GM10266 (cell line): ENCODE data around the gene SAA1.
A peak's percentile ranks its signal among the peaks of the same experiment; 100 is the strongest.
"Not testable (repeated sequence)": the region's sequence is repeated elsewhere in the genome, so short reads cannot be mapped to it uniquely, and the experiment has no call there.

Experiments
- DNase-seq: peaks from one replicate; pipeline ENCODE4 v3.0.0; 2012; ENCODE audit errors: extremely low spot score
- CTCF ChIP-seq: IDR thresholded peaks from 2 replicates; pipeline ENCODE4 v1.5.1; 2012; ENCODE audit warnings: mild to moderate bottlenecking, low read depth; ENCODE audit not compliant: control insufficient read depth, insufficient read depth; ENCODE audit errors: missing control alignments

SAA1 gene

DNA sequence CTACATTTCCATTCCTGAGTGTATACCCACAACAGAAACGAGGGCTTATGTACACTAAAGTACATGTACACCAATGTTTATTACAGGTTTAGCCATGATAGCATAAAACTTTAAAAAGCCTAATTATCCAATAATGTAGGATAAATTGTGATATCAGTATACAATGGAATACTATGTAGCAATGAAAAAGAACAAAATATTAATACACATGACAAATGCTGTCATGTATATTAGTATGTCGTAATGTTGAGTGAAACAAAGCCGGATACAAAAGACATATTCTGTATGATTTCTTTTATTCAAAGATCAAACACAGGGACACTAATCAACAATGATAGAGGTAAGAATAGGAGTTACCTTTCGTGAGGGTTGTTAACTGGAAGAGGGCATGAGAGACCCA is 32.2 kb upstream of the SAA1 start:
- no peak for DNase-seq
- no peak for TF ChIP-seq CTCF

DNA sequence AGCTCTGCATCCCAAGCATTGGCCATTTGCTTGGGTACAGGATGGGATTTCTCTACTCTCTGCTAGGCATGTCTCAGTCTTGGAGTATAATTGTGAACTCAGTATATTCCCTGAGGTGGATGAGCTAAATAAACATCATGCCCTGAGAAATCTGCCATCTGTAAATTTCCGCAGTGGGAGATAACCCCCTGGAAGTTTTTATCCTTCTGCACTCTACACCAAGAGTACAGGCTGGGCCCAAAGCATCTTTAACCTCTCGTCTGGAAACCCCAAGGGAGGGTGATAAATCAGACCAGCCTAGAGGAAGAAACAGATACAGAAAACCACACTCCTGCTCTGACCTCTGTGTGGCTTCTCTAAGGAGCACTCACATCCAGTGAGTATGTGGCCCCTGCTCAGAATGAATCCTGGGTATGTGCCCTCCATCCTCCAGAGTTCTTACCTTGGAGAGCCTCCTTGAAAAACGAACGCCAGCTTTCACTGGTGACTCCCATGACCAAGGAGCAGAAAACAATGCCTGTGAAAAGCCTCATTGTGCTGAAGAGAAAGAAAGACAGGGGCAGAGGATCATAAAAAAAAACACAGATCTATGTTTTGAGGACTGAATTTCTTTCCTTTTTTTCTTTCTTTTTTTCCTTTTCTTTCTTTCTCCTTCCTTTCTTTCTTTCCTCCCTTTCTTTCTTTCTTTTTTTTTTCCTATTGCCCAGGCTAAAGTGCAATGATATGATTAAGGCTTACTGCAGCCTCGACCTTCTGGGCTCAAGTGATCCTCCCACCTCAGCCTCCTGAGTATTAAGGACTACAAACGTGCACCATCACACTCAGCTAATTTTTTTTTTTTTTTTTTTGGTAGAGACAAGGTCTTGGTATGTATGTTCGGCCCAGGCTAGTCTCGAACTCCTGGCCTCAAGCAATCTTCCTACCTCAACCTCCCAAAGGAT is 30.4 kb upstream of the SAA1 start:
- no peak for TF ChIP-seq CTCF
- no peak for DNase-seq

DNA sequence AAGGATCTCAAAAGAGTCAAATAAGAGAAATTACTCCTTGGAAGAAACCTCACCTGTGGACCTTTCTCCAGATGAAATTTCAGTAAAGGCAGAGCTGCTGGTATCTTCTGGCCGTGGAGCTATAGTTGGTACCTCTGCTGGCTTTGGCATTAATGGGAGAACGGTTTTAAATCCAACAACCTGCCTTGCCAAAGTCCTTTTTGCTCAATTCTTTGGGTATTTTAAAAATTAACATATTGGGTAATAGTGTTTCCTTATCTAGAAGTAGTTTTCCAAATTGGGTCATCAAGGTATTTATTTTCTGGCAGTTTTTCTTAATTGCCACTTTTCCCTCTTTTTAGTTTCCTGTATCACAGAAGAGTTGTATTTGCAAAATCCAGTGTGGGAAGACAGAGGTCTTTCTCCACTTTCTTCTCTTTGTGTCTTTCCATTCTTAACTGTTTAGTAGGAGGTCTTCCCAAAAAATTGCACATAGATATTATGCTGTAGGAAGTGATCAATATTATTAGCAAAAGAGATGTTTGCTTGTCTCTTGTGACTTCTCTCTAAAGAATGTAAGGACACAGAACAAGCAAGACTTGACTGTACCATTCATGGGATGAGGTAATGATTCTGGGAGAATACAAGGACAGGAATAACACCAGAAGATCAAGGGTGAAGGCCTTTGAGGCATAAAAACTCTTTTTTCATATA is 29.3 kb upstream of the SAA1 start, which contains the start of gene SAA4:
Gene SAA4, minus strand, starts transcription at position 139 of the 693 bp plus-strand sequence. CDS start 876 bp downstream, outside the sequence.
- no peak for TF ChIP-seq CTCF
- DNase-seq: no peak

DNA sequence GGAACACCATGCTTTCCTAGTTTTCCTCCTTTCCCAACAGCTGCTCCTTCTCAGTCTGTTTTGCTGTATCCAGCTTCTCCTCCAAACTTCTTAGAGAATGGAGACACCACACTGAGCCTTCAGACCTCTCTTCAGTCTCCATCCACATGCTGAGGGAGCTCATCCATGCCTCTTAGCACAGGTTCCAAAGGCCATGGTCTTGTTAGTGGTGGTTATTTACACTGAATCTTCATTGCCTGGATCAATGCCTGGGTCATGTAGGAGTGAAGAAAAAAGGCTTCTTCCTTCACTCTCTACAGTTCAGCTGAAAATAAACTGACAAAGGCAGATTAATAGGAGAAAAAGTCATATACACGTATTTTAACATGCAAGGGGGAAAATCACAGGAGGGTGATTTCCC is 26.4 kb upstream of the SAA1 start:
- DNase-seq: no peak
- no peak for TF ChIP-seq CTCF

DNA sequence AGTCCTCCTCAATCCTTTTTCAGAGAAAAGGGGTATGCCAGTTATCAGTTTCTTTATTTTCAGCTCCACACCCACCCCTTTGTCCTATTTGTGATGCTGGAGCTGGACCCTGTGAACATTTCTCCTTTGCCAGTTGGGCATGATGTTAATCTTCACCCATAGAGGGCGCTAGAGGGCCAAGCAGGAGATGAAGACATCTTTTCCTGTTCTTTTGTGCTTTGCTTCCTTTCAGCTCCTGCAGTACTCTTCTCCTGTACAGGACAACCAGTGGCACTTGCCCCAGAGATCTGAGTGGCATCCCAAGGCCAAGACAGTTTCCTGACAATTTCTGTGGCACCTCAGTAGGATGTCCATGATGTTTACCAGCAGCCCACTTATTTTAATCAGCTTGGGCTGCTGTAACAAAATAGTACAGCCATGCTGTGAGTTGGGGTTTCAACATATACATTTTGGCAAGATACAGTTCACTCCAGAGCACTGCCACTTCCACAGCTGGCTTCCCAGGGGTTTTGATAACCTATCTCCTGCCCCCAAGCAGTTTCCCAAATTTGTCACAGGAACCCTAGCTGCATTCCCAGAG is 22.2 kb upstream of the SAA1 start:
- peak; percentile 56 for DNase-seq
- TF ChIP-seq CTCF: peak; percentile 86

GRCh38 chr11:18245396-18245795 is 20.7 kb upstream of the SAA1 start:
- no peak for TF ChIP-seq CTCF

DNA sequence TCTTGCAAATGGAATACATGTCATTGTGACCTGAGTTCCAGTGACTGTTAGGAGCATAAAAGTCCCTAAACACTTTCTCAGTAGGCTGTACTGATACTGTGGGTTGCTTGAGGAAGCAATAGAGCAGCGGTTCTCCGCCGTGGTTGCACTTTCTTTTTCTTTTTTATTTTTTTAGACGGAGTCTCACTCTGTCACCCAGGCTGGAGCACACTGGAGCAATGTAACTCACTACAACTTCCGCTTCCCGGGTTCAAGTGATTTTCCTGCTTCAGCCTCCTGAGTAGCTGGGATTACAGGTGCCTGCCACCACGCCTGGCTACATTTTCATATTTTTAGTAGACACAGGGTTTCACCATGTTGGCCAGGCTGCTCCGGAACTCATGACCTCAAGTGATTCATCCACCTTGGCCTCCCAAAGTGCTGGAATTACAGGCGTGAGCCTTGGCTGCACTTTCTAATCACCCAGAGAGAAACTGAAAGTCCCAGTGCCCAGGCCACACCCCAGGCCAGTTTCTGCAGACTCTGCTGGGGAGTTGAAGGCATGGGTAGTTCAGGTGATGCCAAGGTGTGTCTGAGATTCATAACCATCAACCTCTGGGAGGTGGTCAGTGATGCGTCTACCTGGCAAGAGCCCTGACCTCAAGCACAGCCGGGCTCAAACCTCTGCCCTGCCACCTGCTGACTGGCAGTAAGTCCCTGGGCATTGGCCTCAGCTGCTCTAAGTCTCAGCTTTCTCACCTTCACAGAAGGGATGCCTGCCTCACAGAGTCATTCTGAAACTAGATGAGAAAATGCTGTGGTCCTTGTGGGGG is 19.5 kb upstream of the SAA1 start:
- DNase-seq: peak; percentile 50

More at GRCh38 chr11:18245396-18245795, 20.7 kb upstream of the SAA1 start:
- no peak for DNase-seq

DNA sequence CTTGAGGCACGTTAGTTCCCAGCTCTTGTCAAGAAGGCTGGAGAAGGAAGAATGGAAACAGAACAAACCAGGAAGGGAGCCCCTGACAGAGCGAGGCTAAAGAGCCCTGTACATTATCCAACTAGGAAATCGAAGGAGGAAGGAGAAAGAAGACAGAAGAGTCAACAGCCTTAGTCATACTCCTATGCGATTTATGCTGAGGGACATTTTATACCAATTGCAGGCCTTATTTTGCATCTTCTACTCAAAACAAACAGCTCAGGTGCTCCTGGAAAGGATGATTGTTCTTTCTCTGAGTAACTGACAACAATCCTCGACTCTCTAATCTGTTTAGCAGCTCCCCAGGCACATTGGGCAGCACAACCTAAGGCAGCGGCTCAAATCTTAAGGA is 18.9 kb upstream of the SAA1 start:
- DNase-seq: not testable (repeated sequence)
